HG02763 (cell line): ENCODE measurements around the gene UBR4.

ENCODE experiments used
- ATAC-seq: cut with Tn5 transposase; IDR thresholded peaks from one replicate; pipeline ENCODE4 v1.9.1; 2021; ENCODE audit warnings: mild to moderate bottlenecking, moderate library complexity; ENCODE audit not compliant: unreplicated experiment

The UBR4 gene

DNA sequence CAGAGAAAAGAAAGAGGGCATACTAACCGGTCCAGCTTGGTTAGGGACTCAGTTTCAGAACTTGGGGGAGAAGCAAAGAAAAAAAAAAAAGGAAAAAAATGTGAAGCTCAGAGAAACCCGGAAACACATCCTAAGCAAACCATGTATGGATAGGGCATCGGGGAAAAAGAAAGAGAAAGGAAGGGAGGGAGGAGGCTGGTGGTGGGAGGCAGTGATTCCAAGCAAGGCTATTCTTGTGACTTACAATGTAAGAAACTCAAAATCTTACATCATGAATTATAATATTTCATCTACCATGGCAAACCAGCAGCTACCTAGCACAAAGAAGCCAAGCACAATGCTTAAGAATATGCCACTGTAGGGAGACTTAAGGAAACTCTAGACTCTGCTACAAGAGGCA lies 60.3 kb downstream of the UBR4 start:
- no peak for ATAC-seq

GRCh38 chr1:19140465-19140864 lies 69.6 kb downstream of the UBR4 start:
- ATAC-seq = no peak

GRCh38 chr1:19139711-19140110 lies 70.4 kb downstream of the UBR4 start:
- ATAC-seq = no peak

GRCh38 chr1:19138958-19139581 lies 71.0 kb downstream of the UBR4 start:
- no peak for ATAC-seq

DNA sequence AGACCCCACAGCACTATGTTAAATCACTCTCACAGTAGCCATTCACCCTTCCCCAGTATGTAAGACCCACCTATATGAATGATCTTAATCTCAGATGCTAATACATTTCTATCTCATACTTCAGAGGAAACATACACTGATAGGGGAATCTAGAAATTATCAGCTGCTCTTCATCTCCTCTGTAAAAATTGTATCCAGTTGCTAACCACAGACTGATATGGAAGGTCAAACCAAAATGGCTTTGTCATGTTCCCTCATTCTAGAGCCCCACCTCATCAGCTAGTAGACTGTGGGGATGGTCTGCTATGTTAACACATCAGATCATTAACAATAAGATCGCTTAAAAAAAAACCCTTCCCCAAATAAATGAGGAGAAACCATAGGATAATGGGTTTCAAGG lies 71.7 kb downstream of the UBR4 start:
- ATAC-seq = no peak

DNA sequence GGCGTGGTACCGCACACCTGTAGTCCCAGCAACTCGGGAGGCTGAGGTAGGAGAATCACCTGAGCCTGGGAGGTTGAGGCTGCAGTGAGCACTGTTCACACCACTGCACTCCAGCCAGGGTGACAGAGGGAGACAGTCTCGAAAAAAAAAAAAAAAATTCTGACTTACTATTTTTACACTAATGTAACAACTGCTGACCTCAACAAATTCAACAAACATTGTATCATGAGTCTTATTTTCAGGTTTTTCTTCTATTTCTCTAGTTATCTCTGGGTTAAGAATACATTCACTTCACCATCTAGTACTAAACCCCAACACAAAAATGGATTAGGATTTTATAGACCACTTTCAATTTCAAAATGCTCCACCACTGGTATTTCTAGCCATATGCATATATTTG lies 72.9 kb downstream of the UBR4 start:
- ATAC-seq = no peak

DNA sequence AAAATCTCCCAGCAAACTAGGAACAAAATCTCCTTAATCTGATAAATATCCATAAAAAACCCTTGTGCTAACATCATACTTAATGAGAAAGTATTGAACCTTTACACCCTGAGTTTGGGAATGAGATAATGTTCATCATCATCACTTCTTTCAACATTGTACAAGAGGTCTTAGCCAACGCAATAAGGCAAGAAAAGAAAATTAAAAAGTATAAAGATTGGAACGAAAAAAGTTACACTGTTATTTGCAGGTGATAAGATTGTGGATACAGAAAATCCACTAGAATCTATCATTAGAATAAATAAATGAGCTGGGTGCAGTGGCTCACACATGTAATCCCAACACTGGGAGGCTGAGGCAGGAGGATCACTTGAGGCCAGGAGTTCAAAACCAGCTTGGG lies 76.7 kb downstream of the UBR4 start:
- ATAC-seq = no peak

GRCh38 chr1:19130468-19130867 lies 79.6 kb downstream of the UBR4 start:
- no peak for ATAC-seq

DNA sequence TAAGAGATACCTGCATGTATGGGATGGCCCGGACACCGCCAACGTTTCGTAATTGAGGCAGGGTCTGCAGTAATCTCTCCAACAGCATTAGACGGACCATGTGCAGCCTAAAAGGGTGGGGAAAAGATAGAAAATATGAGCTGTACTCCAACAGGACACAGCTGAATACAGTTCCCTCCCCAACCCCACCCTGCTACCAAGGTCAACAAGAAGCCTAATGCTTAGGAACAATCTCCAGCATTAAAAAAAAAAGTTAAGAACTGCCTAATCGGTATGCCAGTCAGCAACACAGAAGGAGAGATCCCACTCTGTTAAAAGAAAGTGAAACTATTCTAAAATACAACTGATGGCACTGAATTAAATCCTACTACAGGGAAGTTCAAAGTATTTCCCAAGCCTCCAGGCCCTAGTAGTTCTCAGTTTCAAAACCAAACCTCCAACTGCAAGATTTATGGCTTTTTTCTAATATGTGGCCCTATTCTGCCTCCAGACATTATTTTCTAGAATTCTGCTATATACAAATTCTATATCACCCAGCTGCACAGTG lies 81.0 kb downstream of the UBR4 start:
- no peak for ATAC-seq

DNA sequence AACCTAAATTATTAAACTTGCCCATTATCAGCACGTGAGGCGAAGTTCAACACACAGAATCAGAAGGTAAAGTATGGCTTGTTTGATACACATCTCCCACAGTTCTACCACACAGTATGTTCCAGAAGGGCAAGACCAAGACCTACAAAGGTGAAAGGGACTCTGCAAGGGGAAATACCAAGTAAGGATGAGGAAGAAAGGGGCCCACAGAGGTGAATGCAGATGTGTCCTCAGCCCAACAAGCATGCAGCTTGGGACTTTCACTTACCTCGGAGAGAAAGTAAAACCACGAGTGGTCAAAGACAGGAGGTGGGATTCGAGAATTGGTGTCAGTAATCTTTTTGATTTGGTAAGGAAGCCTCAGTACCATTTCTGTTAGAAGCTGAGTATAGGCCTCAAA lies 85.8 kb downstream of the UBR4 start:
- no peak for ATAC-seq

GRCh38 chr1:19123837-19124236 lies 86.2 kb downstream of the UBR4 start:
- ATAC-seq = no peak

GRCh38 chr1:19122668-19123067 lies 87.4 kb downstream of the UBR4 start:
- ATAC-seq = no peak

DNA sequence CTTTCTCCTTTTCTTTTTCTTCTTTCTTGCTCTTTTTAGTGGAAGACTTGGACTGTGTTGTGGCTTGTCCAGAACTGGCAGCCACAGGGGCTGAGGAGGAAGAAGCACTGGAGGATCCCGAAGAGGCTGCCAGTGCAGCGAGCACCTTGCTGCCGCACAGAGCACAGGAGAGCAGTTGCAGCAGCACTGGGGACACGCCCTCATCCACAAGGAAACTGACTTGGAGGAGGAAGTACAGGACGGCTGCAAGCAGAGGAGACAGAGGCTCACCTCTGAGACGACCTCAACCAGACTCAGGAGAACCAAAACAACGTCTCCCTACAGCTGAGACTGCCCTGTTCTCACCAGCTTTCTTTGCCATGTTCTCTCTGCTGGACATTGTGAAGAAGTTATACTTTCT lies 88.9 kb downstream of the UBR4 start:
- no peak for ATAC-seq

- no peak for ATAC-seq
Measured at GRCh38 chr1:19120070-19120469, 90.0 kb downstream of the UBR4 start.

- no peak for ATAC-seq
Measured at GRCh38 chr1:19115082-19115808, 94.8 kb downstream of the UBR4 start.

DNA sequence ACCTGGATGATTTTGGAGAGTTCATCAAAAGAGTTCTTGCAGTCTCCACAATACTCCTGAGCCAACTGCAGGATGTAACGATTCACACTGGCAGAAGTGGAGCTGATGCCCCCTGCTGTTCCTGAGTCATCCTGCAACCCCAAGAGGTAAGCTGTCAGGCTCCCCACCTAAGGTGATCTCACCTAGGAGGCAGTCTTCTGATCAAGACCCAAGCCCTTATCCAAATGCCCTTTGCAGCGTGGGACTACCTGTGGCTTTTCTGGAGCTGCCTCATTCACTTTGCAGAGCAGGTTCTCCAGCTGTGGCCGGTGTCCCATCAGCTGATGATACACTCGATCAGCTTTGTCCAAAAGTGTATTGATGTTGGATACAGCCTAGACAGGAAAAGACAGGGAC lies 96.4 kb downstream of the UBR4 start:
- ATAC-seq = no peak

DNA sequence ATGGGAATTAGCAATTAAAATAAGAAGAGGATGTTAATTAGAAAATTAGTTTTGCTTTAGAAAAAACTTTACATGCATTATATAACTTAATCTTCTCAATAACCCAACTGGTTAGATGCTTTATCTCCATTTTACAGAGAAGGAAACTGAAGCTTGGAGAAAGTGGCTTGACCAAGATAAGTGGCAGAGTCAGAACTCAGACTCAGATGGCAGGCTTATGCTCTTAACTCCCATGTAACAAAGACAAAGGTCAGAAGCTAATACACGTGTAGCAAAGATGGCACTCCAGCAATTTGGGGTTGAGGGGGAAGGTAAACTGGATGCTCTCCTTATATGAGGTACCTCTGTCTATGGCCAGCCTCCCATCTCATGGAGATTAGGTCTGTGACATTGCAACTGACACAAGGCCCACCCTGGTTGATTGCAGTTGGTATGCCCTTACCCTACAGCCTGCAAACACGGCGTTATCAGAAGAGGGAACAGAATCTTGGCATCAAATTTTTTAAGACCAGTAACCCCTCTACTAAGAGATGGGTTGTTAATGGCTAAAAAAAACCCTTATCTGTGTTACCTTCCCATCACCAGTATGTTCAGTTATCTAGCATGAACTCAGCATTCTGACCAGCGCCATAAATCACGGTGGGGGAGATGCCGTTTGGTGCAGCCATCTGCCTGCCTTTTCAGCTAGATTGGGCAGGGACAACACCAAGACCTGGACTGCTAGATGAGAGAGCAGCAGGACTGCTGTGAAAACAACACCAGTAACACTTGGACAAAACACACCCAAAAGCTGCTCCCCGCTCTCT lies 97.0 kb downstream of the UBR4 start:
- ATAC-seq = no peak

DNA sequence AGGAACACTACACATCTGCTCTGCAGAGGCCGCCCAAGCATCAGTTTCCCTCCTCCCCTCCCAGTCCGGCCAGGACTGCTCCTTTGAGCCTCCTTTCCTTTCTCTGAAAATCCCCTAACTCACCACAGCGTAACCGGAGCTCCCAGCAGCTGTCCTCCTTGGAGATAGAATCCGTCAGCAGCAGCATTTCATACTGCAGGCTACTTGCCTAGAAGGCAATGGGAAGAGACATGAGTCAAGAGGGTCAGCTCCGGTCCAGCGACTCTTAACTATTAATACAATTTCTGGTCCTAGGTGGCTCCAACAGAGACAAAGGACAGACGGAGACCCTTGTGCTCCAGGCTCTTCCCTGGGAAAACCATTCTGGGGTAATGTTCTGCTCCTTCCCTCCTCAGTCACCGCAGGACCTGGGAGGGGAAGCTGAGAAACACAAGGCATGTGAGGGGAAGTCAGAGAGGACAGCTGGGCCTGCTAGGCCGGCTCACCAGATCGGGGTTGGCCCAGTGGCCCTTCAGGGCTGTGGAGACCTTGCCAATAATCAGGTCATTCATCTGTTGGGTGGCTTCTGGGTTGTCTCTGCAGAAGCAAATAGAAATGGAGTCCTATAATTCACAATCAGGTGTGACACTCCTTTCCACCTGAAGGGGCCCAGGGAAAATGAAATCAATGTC lies 99.7 kb downstream of the UBR4 start:
- no peak for ATAC-seq

- no peak for ATAC-seq
Measured at GRCh38 chr1:19109545-19109944, 100.5 kb downstream of the UBR4 start.

DNA sequence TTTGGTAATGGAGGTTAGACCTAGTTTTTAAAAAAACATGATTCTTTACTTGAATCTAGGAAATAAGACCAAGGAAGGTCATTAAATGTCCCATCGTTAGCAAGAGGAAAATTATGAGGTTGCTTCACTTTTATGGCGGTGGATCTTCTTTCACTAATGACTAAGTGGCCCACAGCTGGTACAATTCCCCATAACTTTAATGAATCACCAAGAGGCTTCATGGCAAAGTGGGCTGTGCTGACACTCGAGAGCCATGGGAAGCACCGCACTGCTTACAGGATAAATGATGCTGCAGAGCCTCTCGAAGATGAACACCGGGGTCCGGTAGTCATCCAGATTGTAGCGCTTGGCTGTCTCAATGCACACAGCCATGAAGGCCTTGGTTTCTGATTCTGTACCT lies 108.8 kb downstream of the UBR4 start:
- ATAC-seq = no peak

DNA sequence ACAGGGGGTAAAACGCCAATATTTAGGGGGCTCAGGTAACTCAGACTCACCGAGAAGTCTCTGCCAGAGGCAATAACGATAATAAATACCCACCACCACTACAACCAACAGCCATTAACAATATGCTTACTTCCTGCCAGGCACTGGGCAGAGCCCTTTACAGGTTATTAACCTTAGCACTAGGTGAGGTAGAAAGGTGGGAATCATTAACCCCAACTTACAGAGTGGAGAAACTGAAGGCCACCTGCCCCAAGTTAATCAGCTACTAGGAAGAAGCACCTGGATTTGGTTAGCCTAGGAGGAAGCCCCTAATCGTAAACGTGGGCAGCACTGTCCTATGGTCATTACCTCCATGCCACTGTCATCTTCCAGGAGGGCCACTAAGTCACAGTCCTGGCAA lies 110.0 kb downstream of the UBR4 start:
- ATAC-seq = no peak
